Testis (tissue), 3 donors: ENCODE results near the gene SPATA3. TPM values are rescaled to one million over a fixed set of nuclear protein-coding genes. Genes with fewer than 3 reads are reported as not detected.

Experiments used
- DNase-seq: peaks from one replicate; pipeline ENCODE4 v3.0.0-alpha.2; 2019
- H3K27ac ChIP-seq, 2 donors: fragments of 200-600 bp; sonication (generic); one replicate each; pipeline ENCODE4 v1.5.1; 2019
- H3K27me3 ChIP-seq: fragments of 200-600 bp; sonication (generic); one replicate; pipeline ENCODE4 v1.5.1; 2019
- H3K36me3 ChIP-seq: fragments of 200-600 bp; sonication (generic); one replicate; pipeline ENCODE4 v1.5.1; 2017; ENCODE audit warnings: low read depth; ENCODE audit errors: missing control alignments
- H3K4me1 ChIP-seq: fragments of 200-600 bp; sonication (generic); one replicate; pipeline ENCODE4 v1.5.1; 2019
- H3K4me3 ChIP-seq, 2 donors: fragments of 200-600 bp; sonication (generic); one replicate each; pipeline ENCODE4 v1.5.1; 2017 to 2019
- H3K9me3 ChIP-seq: fragments of 200-600 bp; sonication (generic); one replicate; pipeline ENCODE4 v1.5.1; 2017
- CTCF ChIP-seq, 3 experiments: fragments of 450-650 bp in 2 of 3; fragments of 200-600 bp in 1 of 3; sonication (generic) in 1 of 3; IDR thresholded peaks; one replicate each; pipeline ENCODE4 v1.5.1; 2016 to 2019; ENCODE audit warnings: antibody characterized with exemption in 3 of 3, mild to moderate bottlenecking in 2 of 3, moderate library complexity in 1 of 3
- POLR2A ChIP-seq: fragments of 450-650 bp; IDR thresholded peaks from one replicate; pipeline ENCODE4 v1.6.1; 2017; ENCODE audit warnings: antibody characterized with exemption, mild to moderate bottlenecking, moderate library complexity
- WGBS, 2 donors: methylation state at CpG; one replicate each; pipeline ENCODE4 v1.1.5; 2018; 5-methylcytosine and 5-hydroxymethylcytosine counted together
- intact Hi-C: fragments of 100-400 bp; cut with DNase I; formaldehyde crosslinking; loops from one replicate; pipeline ENCODE4 v1.15.1; 2023; ENCODE audit warnings: low total_unique reads
- polyA plus RNA-seq: library from polyadenylated mRNA; stranded (reverse); fragments of 350-450 nt; fragmentation: Illumina TruSeq; extraction: RNeasy Lipid Tissue Mini Kit (QIAGEN cat#74804); gene quantifications from one replicate; pipeline ENCODE4 v1.2.3, GENCODE V29; 2014; ENCODE audit warnings: low read depth, low replicate concordance; ENCODE audit not compliant: insufficient read depth
- total RNA-seq, 2 donors: library from RNA; depleted of rRNA; stranded (reverse); fragments of >200 nt; gene quantifications; one replicate each; pipeline ENCODE4 v1.2.3, GENCODE V29; 2016

SPATA3 gene
- total and polyA plus RNA-seq, 3 donors from 2014 or later, result 18.6 to 211 (median 127) TPM

GRCh38 chr2:231037202-231037730, 41.3 kb downstream of the SPATA3 start, which contains the start of gene C2orf72:
C2orf72 (plus strand) TSS chr2:231037523; CDS start chr2:231037566, 43 bp downstream.
- no peaks in the 10 kb centered on the region for H3K36me3 ChIP-seq
- peak within 1 kb of the TSS in 1 of 2 donors; percentile 68 for H3K27ac ChIP-seq
- TF ChIP-seq POLR2A (no peak), CTCF (IDR thresholded peaks at IDR 0.05) (no peak)
- H3K9me3 ChIP-seq, result no peaks in the 10 kb centered on the region
- 2% methylated on average over 54 of the region's 61 CpGs; no CpG with 5 or more reads in 1 of the 2 donors for WGBS, 2 donors
- DNase-seq, result no peak
- H3K4me1 ChIP-seq, result peaks cover 4% of the 10 kb centered on the region
- peak within 1 kb of the TSS; percentile 51 to 53 for H3K4me3 ChIP-seq
- intact Hi-C loops, result no loop called here
- no peaks in the 10 kb centered on the region for H3K27me3 ChIP-seq

GRCh38 chr2:231037731-231038482, 42.0 kb downstream of the SPATA3 start:
- WGBS, 2 donors, result 1% methylated on average over 13 to 65 of the region's 104 CpGs
- no peak for TF ChIP-seq CTCF (IDR thresholded peaks at IDR 0.05)
- TF ChIP-seq POLR2A, result no peak
- Histone ChIP-seq H3K9me3 (no peaks in the 10 kb centered on the region), H3K27me3 (no peaks in the 10 kb centered on the region), H3K27ac (peak overlapping the region in 1 of 2 donors; percentile 68), H3K36me3 (no peaks in the 10 kb centered on the region), H3K4me1 (peaks cover 4% of the 10 kb centered on the region), H3K4me3 (peak overlapping the region; percentile 51 to 53)
- no peak for DNase-seq
- intact Hi-C loops, result no loop called here

- WGBS, 2 donors, result 11 to 15% methylated on average over 21 of the region's 21 CpGs
- H3K27me3 ChIP-seq, result no peaks in the 10 kb centered on the region
- DNase-seq, result no peak
- TF ChIP-seq POLR2A (no peak), CTCF (IDR thresholded peaks at IDR 0.05) (no peak)
- intact Hi-C loops, result no loop called here
- H3K4me1 ChIP-seq, result peaks cover 4% of the 10 kb centered on the region
- H3K36me3 ChIP-seq, result no peaks in the 10 kb centered on the region
- no peaks in the 10 kb centered on the region for H3K9me3 ChIP-seq
- peak overlapping the region in 1 of 2 donors; percentile 68 for H3K27ac ChIP-seq
- H3K4me3 ChIP-seq, result peak overlapping the region; percentile 51 to 53
Measured at GRCh38 chr2:231038483-231039293, 42.8 kb downstream of the SPATA3 start.

GRCh38 chr2:231039294-231039664, 43.4 kb downstream of the SPATA3 start:
- no peaks in the 10 kb centered on the region for H3K27me3 ChIP-seq
- TF ChIP-seq POLR2A, result no peak
- no peak for TF ChIP-seq CTCF (IDR thresholded peaks at IDR 0.05)
- peaks cover 4% of the 10 kb centered on the region for H3K4me1 ChIP-seq
- H3K9me3 ChIP-seq, result no peaks in the 10 kb centered on the region
- DNase-seq, result no peak
- H3K4me3 ChIP-seq, result no peak overlapping the region
- no peaks in the 10 kb centered on the region for H3K36me3 ChIP-seq
- WGBS, 2 donors, result 67 to 69% methylated on average over 6 of the region's 6 CpGs
- no peak overlapping the region for H3K27ac ChIP-seq
- intact Hi-C loops, result no loop called here
